A549 (cell line): Measurements from ENCODE around the gene TCOF1. TPM values are rescaled to one million over a fixed set of nuclear protein-coding genes. Genes with fewer than 3 reads are reported as not detected.

Experiments used
- ATAC-seq, 2 experiments: fragments of 200-7000 bp in 1 of 2; fragments of >200 bp in 1 of 2; cut with Nextera tagmentation in 1 of 2; cut with Tn5 transposase in 1 of 2; 3 replicates each; pipeline versions ENCODE4 v1.8.0 to v1.9.1; 2018 to 2020; ENCODE audit warnings: mild to moderate bottlenecking in 1 of 2, moderate library complexity in 1 of 2
- CTCF ChIA-PET: fragments of 300-600 bp; sonication (Branson Sonifier 250); formaldehyde crosslinking; extraction: SDS; loops from one replicate; lab custom pipeline; 2021; ENCODE audit warnings: antibody characterized with exemption, inconsistent platforms; lab: Yijun Ruan, JAX
- POLR2A ChIA-PET: fragments of 350-600 bp; formaldehyde crosslinking; extraction: SDS; loops from one replicate; lab custom pipeline; 2021; ENCODE audit warnings: antibody characterized with exemption, inconsistent platforms; lab: Yijun Ruan, JAX
- DNase-seq, 2 experiments: peaks; one replicate each; pipeline versions ENCODE4 v3.0.0 to v3.0.0-alpha.2; 2011 to 2016; ENCODE audit warnings: low read depth in 1 of 2, low spot score in 1 of 2
- FAIRE-seq: peaks from 2 replicates; lab custom pipeline; 2011; peaks lifted over from hg19 to GRCh38; lab: Jason Lieb, UNC
- H3K27ac ChIP-seq, 2 experiments: fragments of >200 bp; sonication (Bioruptor Twin); formaldehyde crosslinking; 3 replicates each; pipeline ENCODE4 v1.5.1; 2016 to 2017
- H3K4me1 ChIP-seq: fragments of >200 bp; sonication (Bioruptor Twin); formaldehyde crosslinking; 3 replicates; pipeline ENCODE4 v1.6.1; 2016
- H3K4me2 ChIP-seq: fragments of >200 bp; sonication (Bioruptor Twin); formaldehyde crosslinking; 3 replicates; pipeline ENCODE4 v1.6.1; 2016
- H3K4me3 ChIP-seq: fragments of >200 bp; sonication (Bioruptor Twin); formaldehyde crosslinking; 3 replicates; pipeline ENCODE4 v1.5.1; 2016
- H3K9me3 ChIP-seq: fragments of >200 bp; sonication (Bioruptor Twin); formaldehyde crosslinking; 3 replicates; pipeline ENCODE4 v1.6.1; 2016
- CBX8 ChIP-seq: fragments of 200-600 bp; sonication (generic); IDR thresholded peaks from 2 replicates; pipeline ENCODE4 v1.6.1; 2016
- CEBPB ChIP-seq, 2 experiments: fragments of >200 bp in 1 of 2; sonication (Bioruptor Twin) in 1 of 2; formaldehyde crosslinking in 1 of 2; IDR thresholded peaks; 2 replicates each; pipeline ENCODE4 v1.6.1; 2012 to 2016
- CHD4 ChIP-seq: fragments of 200-600 bp; sonication (generic); IDR thresholded peaks from 2 replicates; pipeline ENCODE4 v1.6.1; 2016; ENCODE audit warnings: antibody characterized with exemption, mild to moderate bottlenecking, borderline replicate concordance
- FOSL2 ChIP-seq, 2 experiments: fragments of 450-650 bp in 1 of 2; fragments of >200 bp in 1 of 2; sonication (Bioruptor Twin) in 1 of 2; formaldehyde crosslinking; IDR thresholded peaks; 2 replicates each; pipeline versions ENCODE4 v1.5.0 to v1.6.1; 2016 to 2020; ENCODE audit warnings: mild to moderate bottlenecking in 1 of 2, moderate library complexity in 1 of 2
- HDAC2 ChIP-seq: fragments of 200-600 bp; sonication (generic); IDR thresholded peaks from 2 replicates; pipeline ENCODE4 v1.6.1; 2016
- HEYL ChIP-seq: fragments of 250-450 bp; sonication (Bioruptor Pico); IDR thresholded peaks from 2 replicates; pipeline ENCODE4 v1.8.0; 2021; ENCODE audit warnings: mild to moderate bottlenecking, moderate library complexity
- JUN ChIP-seq, 2 experiments: fragments of >200 bp; sonication (Bioruptor Twin); formaldehyde crosslinking; IDR thresholded peaks; 2 replicates in 1 of 2; 3 replicates in 1 of 2; pipeline ENCODE4 v1.6.1; 2016 to 2017
- KDM1A ChIP-seq: fragments of 200-600 bp; sonication (generic); IDR thresholded peaks from 2 replicates; pipeline ENCODE4 v1.6.1; 2016; ENCODE audit warnings: low read depth, mild to moderate bottlenecking
- MAZ ChIP-seq: fragments of 150-350 bp; IDR thresholded peaks from 2 replicates; pipeline ENCODE4 v1.6.1; 2014; ENCODE audit warnings: antibody characterized with exemption, low read depth, low read length, borderline replicate concordance
- NFE2L2 ChIP-seq: fragments of 150-350 bp; conservative IDR thresholded peaks from 2 replicates; pipeline ENCODE4 v1.6.1; 2014; ENCODE audit warnings: low read length
- NPAS2 ChIP-seq: fragments of 250-450 bp; sonication (Bioruptor Pico); IDR thresholded peaks from 2 replicates; pipeline ENCODE4 v1.8.0; 2022; ENCODE audit warnings: mild to moderate bottlenecking, moderate library complexity, borderline replicate concordance
- NR3C1 ChIP-seq: fragments of >200 bp; sonication (Bioruptor Twin); formaldehyde crosslinking; IDR thresholded peaks from 3 replicates; pipeline ENCODE4 v1.6.1; 2017
- RAD21 ChIP-seq, 2 experiments: fragments of >200 bp in 1 of 2; sonication (Bioruptor Twin) in 1 of 2; formaldehyde crosslinking in 1 of 2; IDR thresholded peaks in 1 of 2; conservative IDR thresholded peaks in 1 of 2; 2 replicates in 1 of 2; 3 replicates in 1 of 2; pipeline ENCODE4 v1.6.1; 2012 to 2018; ENCODE audit warnings: inconsistent platforms in 1 of 2
- RFX5 ChIP-seq: fragments of 450-650 bp; IDR thresholded peaks from 2 replicates; pipeline ENCODE4 v1.7.1; 2014; ENCODE audit warnings: antibody characterized with exemption, mild to moderate bottlenecking, moderate library complexity
- SMC3 ChIP-seq: fragments of >200 bp; sonication (Bioruptor Twin); formaldehyde crosslinking; IDR thresholded peaks from 3 replicates; pipeline ENCODE4 v1.6.1; 2018; ENCODE audit warnings: inconsistent platforms
- SREBF2 ChIP-seq: fragments of 450-650 bp; IDR thresholded peaks from 2 replicates; pipeline ENCODE4 v1.6.1; 2014; ENCODE audit warnings: mild to moderate bottlenecking, moderate library complexity
- TFCP2L1 ChIP-seq: fragments of 250-450 bp; sonication (Bioruptor Pico); IDR thresholded peaks from 2 replicates; pipeline ENCODE4 v1.5.0; 2021; ENCODE audit warnings: mild to moderate bottlenecking
- ZC3H11A ChIP-seq: fragments of 450-650 bp; IDR thresholded peaks from 2 replicates; pipeline ENCODE4 v1.6.1; 2014; ENCODE audit warnings: antibody characterized with exemption, mild to moderate bottlenecking
- ZSCAN20 ChIP-seq: fragments of 250-450 bp; sonication (Bioruptor Pico); IDR thresholded peaks from 2 replicates; pipeline ENCODE4 v1.8.0; 2022; ENCODE audit warnings: mild to moderate bottlenecking, moderate library complexity
- WGBS: methylation state at CpG from one replicate; pipeline ENCODE4 v1.1.6; 2017; ENCODE audit errors: missing lambda C conversion rate; 5-methylcytosine and 5-hydroxymethylcytosine counted together
- polyA plus RNA-seq, 4 experiments: library from polyadenylated mRNA; depleted of rRNA in 3 of 4; stranded (reverse); fragments of >200 nt; fragmentation: RNase III in 1 of 4; extraction: RNeasy Plus Mini Kit Qiagen cat#74134 plus additional on column Dnase treatment in 1 of 4; gene quantifications; 2 replicates in 3 of 4; 3 replicates in 1 of 4; pipeline ENCODE4 v1.2.3, GENCODE V29; 2011 to 2017
- TF ChIP-seq, protein P1 (sequence below): fragments of >200 bp; sonication (Bioruptor Twin); formaldehyde crosslinking; IDR thresholded peaks from 3 replicates; pipeline ENCODE4 v1.5.1; 2016
- TF ChIP-seq, protein P2 (sequence below): fragments of >200 bp; sonication (Bioruptor Twin); formaldehyde crosslinking; IDR thresholded peaks from 2 replicates; pipeline ENCODE4 v1.6.1; 2016
- TF ChIP-seq, protein P3 (sequence below): IDR thresholded peaks from 2 replicates; pipeline ENCODE4 v1.6.1; 2012; ENCODE audit warnings: low read depth, borderline replicate concordance
- TF ChIP-seq, protein P4 (sequence below): fragments of 450-650 bp; IDR thresholded peaks from 2 replicates; pipeline ENCODE4 v1.6.1; 2014; ENCODE audit warnings: antibody characterized with exemption
- TF ChIP-seq, protein P5 (sequence below): fragments of 200-600 bp; sonication (generic); IDR thresholded peaks from 2 replicates; pipeline ENCODE4 v1.6.1; 2016; ENCODE audit warnings: antibody characterized with exemption, mild to moderate bottlenecking, moderate library complexity

TCOF1 gene
- polyA plus RNA-seq, 2 of the 4 experiments (the other 2 are of a cell fraction): 17.5 to 47.1 TPM

DNA sequence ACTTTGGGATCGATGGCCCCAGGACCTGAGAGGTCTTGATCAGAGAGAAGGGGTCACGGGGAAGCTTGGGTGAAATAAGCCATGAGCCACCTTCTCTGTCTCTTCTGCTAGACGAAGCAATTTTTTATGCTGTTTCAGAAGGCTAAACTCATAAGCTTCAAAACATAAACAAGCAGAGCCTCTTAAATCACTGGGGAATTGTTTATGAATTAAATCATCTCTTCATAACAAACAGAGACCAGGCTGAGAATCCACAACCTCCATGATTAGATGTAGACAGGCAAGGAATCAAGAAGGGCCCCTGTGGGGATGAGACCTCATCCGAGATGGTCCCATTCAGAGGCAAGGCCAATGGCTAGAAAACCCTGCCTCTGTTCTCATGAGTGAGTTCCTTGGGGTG lies 21.7 kb upstream of the TCOF1 start:
- H3K4me1 ChIP-seq: no peaks in the 10 kb centered on the region
- H3K27ac ChIP-seq: no peak overlapping the region
- ATAC-seq: no peak
- TF ChIP-seq TFCP2L1 (CRISPR knock-in tag) (no peak), CHD4 (no peak), CEBPB (IDR thresholded peaks at IDR 0.05) (no peak), ZSCAN20 (no peak)
- TF ChIP-seq, protein P1, sequence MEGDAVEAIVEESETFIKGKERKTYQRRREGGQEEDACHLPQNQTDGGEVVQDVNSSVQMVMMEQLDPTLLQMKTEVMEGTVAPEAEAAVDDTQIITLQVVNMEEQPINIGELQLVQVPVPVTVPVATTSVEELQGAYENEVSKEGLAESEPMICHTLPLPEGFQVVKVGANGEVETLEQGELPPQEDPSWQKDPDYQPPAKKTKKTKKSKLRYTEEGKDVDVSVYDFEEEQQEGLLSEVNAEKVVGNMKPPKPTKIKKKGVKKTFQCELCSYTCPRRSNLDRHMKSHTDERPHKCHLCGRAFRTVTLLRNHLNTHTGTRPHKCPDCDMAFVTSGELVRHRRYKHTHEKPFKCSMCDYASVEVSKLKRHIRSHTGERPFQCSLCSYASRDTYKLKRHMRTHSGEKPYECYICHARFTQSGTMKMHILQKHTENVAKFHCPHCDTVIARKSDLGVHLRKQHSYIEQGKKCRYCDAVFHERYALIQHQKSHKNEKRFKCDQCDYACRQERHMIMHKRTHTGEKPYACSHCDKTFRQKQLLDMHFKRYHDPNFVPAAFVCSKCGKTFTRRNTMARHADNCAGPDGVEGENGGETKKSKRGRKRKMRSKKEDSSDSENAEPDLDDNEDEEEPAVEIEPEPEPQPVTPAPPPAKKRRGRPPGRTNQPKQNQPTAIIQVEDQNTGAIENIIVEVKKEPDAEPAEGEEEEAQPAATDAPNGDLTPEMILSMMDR: no peak
- TF ChIP-seq, protein P2, sequence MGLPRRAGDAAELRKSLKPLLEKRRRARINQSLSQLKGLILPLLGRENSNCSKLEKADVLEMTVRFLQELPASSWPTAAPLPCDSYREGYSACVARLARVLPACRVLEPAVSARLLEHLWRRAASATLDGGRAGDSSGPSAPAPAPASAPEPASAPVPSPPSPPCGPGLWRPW: no peak
- WGBS: 69% methylated on average over 4 of the region's 4 CpGs
- DNase-seq: no peak
- H3K9me3 ChIP-seq: no peaks in the 10 kb centered on the region
- POLR2A ChIA-PET: interaction anchor here (1.3 kb wide), 1 partner anchor 19 kb away, joined by 3 read pairs; no protein-coding TSS in a partner anchor
- no peak overlapping the region for H3K4me3 ChIP-seq
- no peak for FAIRE-seq
- CTCF ChIA-PET: interaction anchor here (0.8 to 8.5 kb wide), 5 partner anchors 10 to 23 kb away, joined by 3 to 58 read pairs (median 4); no protein-coding TSS in a partner anchor
- no peak overlapping the region for H3K4me2 ChIP-seq

DNA sequence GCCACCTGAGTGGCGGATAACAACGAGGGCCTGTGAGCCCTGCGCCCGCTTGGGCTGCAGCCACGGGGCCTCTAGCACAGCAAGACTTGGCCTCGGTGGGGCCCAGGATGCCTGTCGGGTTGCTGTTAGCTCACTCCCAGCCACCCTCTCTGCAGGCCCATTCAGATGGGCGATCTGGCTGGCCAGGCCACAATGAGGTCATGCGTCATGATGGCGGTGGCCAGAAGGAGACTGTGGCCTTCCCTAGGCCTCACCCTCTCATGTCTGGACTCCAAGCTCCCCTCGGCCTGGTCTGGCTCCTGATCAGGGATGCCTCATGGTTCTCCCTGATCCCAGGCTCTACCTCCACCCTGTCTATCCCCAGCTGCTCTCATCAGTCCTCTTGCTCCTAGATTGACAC lies 19.0 kb upstream of the TCOF1 start:
- H3K4me3 ChIP-seq: no peak overlapping the region
- 81% methylated on average over 11 of the region's 11 CpGs for WGBS
- no peak for DNase-seq
- H3K4me2 ChIP-seq: no peak overlapping the region
- no peak for FAIRE-seq
- no peak overlapping the region for H3K27ac ChIP-seq
- H3K9me3 ChIP-seq: no peaks in the 10 kb centered on the region
- TF ChIP-seq RFX5: no peak
- TF ChIP-seq, protein P3, sequence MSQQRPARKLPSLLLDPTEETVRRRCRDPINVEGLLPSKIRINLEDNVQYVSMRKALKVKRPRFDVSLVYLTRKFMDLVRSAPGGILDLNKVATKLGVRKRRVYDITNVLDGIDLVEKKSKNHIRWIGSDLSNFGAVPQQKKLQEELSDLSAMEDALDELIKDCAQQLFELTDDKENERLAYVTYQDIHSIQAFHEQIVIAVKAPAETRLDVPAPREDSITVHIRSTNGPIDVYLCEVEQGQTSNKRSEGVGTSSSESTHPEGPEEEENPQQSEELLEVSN: no peak
- TF ChIP-seq FOSL2 (IDR thresholded peaks at IDR 0.05): no peak
- no peak for TF ChIP-seq FOSL2 (CRISPR knock-in tag; IDR thresholded peaks at IDR 0.05)
- TF ChIP-seq JUN (IDR thresholded peaks at IDR 0.05): no peak
- TF ChIP-seq SMC3: no peak
- TF ChIP-seq MAZ: no peak
- TF ChIP-seq SREBF2: no peak
- TF ChIP-seq HDAC2: no peak
- TF ChIP-seq KDM1A: no peak
- TF ChIP-seq HEYL (CRISPR knock-in tag): no peak
- no peak for TF ChIP-seq NR3C1
- no peak for TF ChIP-seq CBX8
- no peak for TF ChIP-seq ZC3H11A
- TF ChIP-seq, protein P4, sequence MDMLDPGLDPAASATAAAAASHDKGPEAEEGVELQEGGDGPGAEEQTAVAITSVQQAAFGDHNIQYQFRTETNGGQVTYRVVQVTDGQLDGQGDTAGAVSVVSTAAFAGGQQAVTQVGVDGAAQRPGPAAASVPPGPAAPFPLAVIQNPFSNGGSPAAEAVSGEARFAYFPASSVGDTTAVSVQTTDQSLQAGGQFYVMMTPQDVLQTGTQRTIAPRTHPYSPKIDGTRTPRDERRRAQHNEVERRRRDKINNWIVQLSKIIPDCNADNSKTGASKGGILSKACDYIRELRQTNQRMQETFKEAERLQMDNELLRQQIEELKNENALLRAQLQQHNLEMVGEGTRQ: no peak
- TF ChIP-seq, protein P1: no peak
- TF ChIP-seq, protein P5, sequence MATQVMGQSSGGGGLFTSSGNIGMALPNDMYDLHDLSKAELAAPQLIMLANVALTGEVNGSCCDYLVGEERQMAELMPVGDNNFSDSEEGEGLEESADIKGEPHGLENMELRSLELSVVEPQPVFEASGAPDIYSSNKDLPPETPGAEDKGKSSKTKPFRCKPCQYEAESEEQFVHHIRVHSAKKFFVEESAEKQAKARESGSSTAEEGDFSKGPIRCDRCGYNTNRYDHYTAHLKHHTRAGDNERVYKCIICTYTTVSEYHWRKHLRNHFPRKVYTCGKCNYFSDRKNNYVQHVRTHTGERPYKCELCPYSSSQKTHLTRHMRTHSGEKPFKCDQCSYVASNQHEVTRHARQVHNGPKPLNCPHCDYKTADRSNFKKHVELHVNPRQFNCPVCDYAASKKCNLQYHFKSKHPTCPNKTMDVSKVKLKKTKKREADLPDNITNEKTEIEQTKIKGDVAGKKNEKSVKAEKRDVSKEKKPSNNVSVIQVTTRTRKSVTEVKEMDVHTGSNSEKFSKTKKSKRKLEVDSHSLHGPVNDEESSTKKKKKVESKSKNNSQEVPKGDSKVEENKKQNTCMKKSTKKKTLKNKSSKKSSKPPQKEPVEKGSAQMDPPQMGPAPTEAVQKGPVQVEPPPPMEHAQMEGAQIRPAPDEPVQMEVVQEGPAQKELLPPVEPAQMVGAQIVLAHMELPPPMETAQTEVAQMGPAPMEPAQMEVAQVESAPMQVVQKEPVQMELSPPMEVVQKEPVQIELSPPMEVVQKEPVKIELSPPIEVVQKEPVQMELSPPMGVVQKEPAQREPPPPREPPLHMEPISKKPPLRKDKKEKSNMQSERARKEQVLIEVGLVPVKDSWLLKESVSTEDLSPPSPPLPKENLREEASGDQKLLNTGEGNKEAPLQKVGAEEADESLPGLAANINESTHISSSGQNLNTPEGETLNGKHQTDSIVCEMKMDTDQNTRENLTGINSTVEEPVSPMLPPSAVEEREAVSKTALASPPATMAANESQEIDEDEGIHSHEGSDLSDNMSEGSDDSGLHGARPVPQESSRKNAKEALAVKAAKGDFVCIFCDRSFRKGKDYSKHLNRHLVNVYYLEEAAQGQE: no peak
- no peak for TF ChIP-seq NFE2L2
- no peak for TF ChIP-seq NPAS2 (CRISPR knock-in tag)
- no peak for TF ChIP-seq RAD21 (conservative IDR thresholded peaks at IDR 0.05 in 1 of 2, IDR thresholded peaks at IDR 0.05 in 1 of 2)
- ATAC-seq: no peak
- H3K4me1 ChIP-seq: no peaks in the 10 kb centered on the region
- POLR2A ChIA-PET: no interaction called here
- CTCF ChIA-PET: interaction anchor here (1.4 to 5.7 kb wide), 4 partner anchors 12 to 121 kb away, joined by 3 to 56 read pairs (median 6); no protein-coding TSS in a partner anchor
